ENCODE results near the gene ALOX5.
"Not testable (repeated sequence)": the region's sequence is repeated elsewhere in the genome, so short reads cannot be mapped to it uniquely, and the experiment has no call there.

ALOX5 gene

GRCh38 chr10:45468079-45468478, 94.1 kb downstream of the ALOX5 start:
- DNase-seq (ENCODE audit: low read depth in 2 of 2), result no peak

GRCh38 chr10:45470098-45471012, 96.3 kb downstream of the ALOX5 start:
- DNase-seq (ENCODE audit: low read depth in 2 of 2), result peak in 1 of 2 experiments; percentile 12

GRCh38 chr10:45471059-45471458, 97.0 kb downstream of the ALOX5 start:
- DNase-seq (ENCODE audit: low read depth in 2 of 2), result no peak

GRCh38 chr10:45471531-45472310, 97.7 kb downstream of the ALOX5 start:
- DNase-seq (ENCODE audit: low read depth in 2 of 2), result no peak

GRCh38 chr10:45473126-45473525, 99.1 kb downstream of the ALOX5 start:
- no peak for DNase-seq (ENCODE audit: low read depth in 2 of 2)

GRCh38 chr10:45476559-45476958, 102.5 kb downstream of the ALOX5 start:
- no peak for DNase-seq (ENCODE audit: low read depth in 2 of 2)

- DNase-seq (ENCODE audit: low read depth in 2 of 2), result no peak
These were observed 106.3 kb downstream of the ALOX5 start for GRCh38 chr10:45480294-45480693.

- not testable (repeated sequence) for DNase-seq (ENCODE audit: low read depth in 2 of 2)
These were observed 107.1 kb downstream of the ALOX5 start for GRCh38 chr10:45481100-45481499.

GRCh38 chr10:45483002-45483401, 109.0 kb downstream of the ALOX5 start:
- no peak for DNase-seq (ENCODE audit: low read depth in 2 of 2)

- no peak for DNase-seq (ENCODE audit: low read depth in 2 of 2)
These were observed 113.7 kb downstream of the ALOX5 start for GRCh38 chr10:45487735-45488134.

- no peak for DNase-seq (ENCODE audit: low read depth in 2 of 2)
These were observed 114.3 kb downstream of the ALOX5 start for GRCh38 chr10:45488365-45488764.

- DNase-seq (ENCODE audit: low read depth in 2 of 2), result no peak
These were observed 116.3 kb downstream of the ALOX5 start for GRCh38 chr10:45490277-45490676.

- no peak for DNase-seq (ENCODE audit: low read depth in 2 of 2)
These were observed 117.0 kb downstream of the ALOX5 start for GRCh38 chr10:45491061-45491460.

Measured in stimulated activated CD4-positive, alpha-beta T cell treated with anti-CD3 and anti-CD28 coated beads, Interleukin-12 subunit alpha, Interleukin-12 subunit beta, amount 100 ng/mL, for 24 hours (primary cell).